Esophagus muscularis mucosa (tissue), 3 donors: Measurements from ENCODE around the gene HOXA4.

ENCODE experiments used
- POLR2A ChIP-seq: fragments of 450-650 bp; IDR thresholded peaks from one replicate; pipeline ENCODE4 v1.6.1; 2017; ENCODE audit warnings: antibody characterized with exemption, moderate library complexity, mild to moderate bottlenecking, low read depth
- TF ChIP-seq, protein P1 (sequence below), 3 experiments: fragments of 200-600 bp in 2 of 3; fragments of 450-650 bp in 1 of 3; sonication (generic) in 2 of 3; IDR thresholded peaks; one replicate each; pipeline ENCODE4 v1.5.1; 2017 to 2019; ENCODE audit warnings: antibody characterized with exemption in 3 of 3, mild to moderate bottlenecking in 2 of 3, moderate library complexity in 1 of 3

DNA sequence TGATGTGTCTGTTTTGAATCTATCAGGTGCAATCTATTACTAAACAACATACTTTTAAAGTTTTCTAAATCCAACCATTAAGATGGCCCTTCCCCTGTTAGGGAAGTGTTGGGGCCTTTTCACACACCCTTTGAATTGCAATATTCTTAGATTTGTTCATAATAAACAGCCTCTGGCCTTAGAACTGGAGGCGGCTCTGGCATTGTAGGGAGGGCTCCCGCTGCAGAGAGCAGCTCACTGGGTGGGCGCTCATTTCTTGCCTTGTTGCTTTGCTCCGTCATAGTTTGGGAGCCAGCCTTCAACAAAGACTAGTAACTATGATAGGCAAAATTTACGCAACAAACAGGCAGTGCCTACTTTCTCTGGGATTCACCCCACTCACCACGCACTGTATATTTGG lies 47.8 kb upstream of the HOXA4 start:
- no peak for TF ChIP-seq POLR2A
- TF ChIP-seq, protein P1, sequence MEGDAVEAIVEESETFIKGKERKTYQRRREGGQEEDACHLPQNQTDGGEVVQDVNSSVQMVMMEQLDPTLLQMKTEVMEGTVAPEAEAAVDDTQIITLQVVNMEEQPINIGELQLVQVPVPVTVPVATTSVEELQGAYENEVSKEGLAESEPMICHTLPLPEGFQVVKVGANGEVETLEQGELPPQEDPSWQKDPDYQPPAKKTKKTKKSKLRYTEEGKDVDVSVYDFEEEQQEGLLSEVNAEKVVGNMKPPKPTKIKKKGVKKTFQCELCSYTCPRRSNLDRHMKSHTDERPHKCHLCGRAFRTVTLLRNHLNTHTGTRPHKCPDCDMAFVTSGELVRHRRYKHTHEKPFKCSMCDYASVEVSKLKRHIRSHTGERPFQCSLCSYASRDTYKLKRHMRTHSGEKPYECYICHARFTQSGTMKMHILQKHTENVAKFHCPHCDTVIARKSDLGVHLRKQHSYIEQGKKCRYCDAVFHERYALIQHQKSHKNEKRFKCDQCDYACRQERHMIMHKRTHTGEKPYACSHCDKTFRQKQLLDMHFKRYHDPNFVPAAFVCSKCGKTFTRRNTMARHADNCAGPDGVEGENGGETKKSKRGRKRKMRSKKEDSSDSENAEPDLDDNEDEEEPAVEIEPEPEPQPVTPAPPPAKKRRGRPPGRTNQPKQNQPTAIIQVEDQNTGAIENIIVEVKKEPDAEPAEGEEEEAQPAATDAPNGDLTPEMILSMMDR (IDR thresholded peaks at IDR 0.05) = no peak
